D721Med (cell line): ENCODE data around the gene TOGARAM2.

Experiments
- DNase-seq: peaks from one replicate; pipeline ENCODE4 v3.0.0; 2011; ENCODE audit warnings: low spot score; ENCODE audit not compliant: insufficient read length
- FAIRE-seq: peaks from 2 replicates; lab custom pipeline; 2011; peaks lifted over from hg19 to GRCh38; lab: Jason Lieb, UNC
- TF ChIP-seq, protein P1 (sequence below): IDR thresholded peaks from 2 replicates; pipeline ENCODE4 v1.5.1; 2012; ENCODE audit warnings: mild to moderate bottlenecking, control low read depth; ENCODE audit not compliant: insufficient read depth; ENCODE audit errors: missing control alignments

The TOGARAM2 gene

DNA sequence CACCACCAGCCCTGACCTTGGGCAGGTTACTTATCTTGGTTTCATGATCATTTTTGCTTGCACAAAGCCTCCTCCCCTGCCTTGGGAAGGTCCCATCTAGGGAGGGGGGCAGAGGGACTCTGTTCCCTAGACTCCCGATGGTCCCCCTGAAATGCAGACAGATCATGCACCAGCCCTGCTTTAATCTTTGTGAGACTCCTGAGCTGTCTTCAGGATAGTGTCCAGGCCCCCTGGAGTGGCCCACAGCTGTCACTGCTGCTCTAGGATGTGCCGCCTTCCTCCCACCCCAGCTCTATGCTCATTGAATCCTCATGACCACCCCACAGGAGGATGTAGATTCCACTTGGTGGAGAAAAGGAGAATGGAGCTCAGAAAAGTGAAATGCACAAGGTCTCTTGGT is 65.2 kb downstream of the TOGARAM2 start:
- FAIRE-seq, result no peak

DNA sequence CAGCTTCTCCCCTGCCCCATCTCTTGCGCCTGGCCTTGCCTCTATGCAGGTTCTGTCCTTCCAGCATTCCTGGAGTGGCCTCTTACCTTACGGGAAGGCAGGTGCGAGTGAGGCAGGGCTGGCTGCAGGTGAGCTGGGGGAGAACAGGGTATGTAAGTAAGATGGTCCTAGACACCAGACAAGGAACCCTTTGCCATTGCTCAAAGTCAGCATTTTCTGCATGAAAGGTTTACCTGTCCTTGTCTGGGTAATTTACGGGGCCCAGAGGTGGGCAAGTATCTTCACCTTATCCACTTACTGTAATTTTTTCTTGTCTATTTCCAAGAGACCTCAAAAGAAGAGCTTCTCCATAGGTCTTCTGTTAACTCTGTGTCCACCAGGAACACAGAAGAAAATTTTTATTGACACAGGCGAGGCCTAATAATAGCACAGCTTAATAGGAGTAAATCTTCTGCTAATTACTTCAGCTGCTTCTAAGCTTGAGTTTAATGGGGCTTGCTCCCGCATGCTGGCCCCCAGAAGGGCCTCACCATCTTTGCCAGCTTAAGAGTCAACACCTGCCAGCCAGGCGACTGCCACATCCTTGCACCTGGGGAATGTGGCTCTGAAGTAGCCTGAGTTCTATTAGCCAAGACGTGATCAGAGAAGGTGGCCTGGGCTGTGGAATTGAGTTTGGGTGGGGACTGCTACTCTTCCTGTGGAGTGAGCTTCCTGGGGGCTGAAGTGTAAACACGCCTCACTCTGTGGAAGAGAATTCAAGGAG is 66.2 kb downstream of the TOGARAM2 start:
- FAIRE-seq (peak; percentile 94), DNase-seq (peak; percentile 51)

More for the DNA sequence above, 65.2 kb downstream of the TOGARAM2 start:
- DNase-seq, result no peak
- TF ChIP-seq, protein P1, sequence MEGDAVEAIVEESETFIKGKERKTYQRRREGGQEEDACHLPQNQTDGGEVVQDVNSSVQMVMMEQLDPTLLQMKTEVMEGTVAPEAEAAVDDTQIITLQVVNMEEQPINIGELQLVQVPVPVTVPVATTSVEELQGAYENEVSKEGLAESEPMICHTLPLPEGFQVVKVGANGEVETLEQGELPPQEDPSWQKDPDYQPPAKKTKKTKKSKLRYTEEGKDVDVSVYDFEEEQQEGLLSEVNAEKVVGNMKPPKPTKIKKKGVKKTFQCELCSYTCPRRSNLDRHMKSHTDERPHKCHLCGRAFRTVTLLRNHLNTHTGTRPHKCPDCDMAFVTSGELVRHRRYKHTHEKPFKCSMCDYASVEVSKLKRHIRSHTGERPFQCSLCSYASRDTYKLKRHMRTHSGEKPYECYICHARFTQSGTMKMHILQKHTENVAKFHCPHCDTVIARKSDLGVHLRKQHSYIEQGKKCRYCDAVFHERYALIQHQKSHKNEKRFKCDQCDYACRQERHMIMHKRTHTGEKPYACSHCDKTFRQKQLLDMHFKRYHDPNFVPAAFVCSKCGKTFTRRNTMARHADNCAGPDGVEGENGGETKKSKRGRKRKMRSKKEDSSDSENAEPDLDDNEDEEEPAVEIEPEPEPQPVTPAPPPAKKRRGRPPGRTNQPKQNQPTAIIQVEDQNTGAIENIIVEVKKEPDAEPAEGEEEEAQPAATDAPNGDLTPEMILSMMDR, result no peak

DNA sequence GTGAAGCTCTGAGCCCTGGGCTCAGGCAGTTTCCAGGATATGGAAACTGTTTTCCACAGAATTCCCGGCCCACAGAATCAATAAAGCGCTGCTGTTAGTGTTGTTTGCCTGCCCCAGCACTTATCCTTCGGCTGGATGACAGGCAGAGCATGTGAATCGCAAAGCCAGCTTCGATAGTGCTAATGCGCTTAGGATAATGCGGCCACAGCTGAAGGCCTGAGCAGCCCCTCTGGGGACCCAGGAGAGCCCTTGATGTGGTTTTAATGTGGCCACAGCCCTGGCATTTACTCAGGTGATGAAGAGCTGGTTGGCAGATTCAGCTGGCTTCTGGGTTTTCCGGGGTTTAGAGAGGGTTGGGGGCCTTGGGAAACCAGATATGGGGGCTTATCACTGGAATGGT is 69.5 kb downstream of the TOGARAM2 start:
- FAIRE-seq, result peak; percentile 90

More for the DNA sequence above, 66.2 kb downstream of the TOGARAM2 start:
- TF ChIP-seq, protein P1, result no peak

DNA sequence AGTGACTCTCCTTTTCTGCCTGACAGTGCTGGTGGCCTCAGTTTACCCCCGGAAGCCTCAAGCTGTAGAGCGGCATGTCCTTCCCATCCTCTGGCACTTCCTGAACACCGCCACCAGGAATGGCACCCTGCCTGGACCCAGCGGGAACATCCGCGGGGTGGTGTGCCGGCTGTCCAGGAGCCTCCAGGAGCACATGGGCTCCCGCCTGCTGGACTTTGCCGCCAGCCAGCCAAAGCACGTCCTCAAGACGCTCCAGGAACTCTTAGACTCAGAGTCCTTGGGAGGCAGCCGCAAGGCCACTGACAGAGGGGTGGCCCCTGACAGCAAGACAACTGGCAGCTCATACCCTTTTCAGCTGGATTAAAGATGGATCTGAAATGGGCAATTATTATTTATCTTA is 70.6 kb downstream of the TOGARAM2 start:
- TF ChIP-seq, protein P1, result no peak
- DNase-seq, result no peak
- FAIRE-seq, result no peak

More for the DNA sequence above, 69.5 kb downstream of the TOGARAM2 start:
- TF ChIP-seq, protein P1, result no peak
- peak; percentile 86 for DNase-seq

DNA sequence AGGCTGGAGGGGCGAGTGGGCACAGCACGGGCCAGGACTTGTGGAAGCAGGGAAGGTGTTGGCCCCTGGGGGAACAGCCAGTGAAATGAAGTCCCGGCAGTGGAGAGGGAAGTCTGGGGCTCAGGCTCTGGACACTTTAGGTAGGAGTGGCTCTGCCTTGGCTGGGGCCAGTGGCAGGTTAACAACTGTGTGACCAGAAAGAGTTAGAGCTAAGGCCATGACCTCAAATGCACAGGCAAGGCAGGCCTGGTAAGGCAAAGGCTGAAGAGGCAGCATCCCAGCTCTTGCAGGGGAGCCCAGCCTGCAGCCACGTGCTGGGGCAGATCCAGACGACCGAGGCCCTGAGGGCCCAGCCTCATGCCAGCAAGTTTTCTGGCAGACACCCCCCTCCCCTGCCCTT is 71.7 kb downstream of the TOGARAM2 start:
- FAIRE-seq (no peak), DNase-seq (no peak)
- TF ChIP-seq, protein P1, result no peak

DNA sequence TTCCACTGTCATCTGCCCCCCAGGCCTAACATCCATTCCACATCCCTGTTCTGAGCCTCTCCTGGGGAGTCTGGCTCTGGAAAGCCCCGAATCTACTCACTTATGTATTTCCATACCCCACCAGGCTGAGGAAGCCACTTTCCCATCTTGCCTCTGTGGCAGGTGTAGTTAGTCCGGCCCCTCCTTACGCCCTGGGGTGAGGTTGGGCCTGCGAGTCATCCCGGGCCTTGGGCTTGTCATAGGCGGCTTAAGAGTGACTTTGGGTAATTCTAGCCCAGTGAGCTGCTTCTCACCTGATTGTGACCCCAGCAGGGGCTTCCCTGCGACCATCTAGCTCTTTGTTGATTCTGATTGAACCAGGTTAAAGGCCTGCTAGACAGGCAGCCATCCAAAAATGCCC is 72.1 kb downstream of the TOGARAM2 start:
- FAIRE-seq (no peak), DNase-seq (no peak)
- TF ChIP-seq, protein P1, result no peak
